C1 segment of cervical spinal cord (tissue), 14 donors: ENCODE measurements around the gene KRT6B.
"Not testable (repeated sequence)": the region's sequence is repeated elsewhere in the genome, so short reads cannot be mapped to it uniquely, and the experiment has no call there.

ENCODE experiments used
- DNase-seq, 14 donors: peaks; one replicate each; lab custom pipeline; 2025; lab: John Stamatoyannopoulos, UW

Gene KRT6B

GRCh38 chr12:52452101-52452500 is at the start of gene KRT6B:
Gene KRT6B, minus strand, starts transcription at chr12:52452146. Its CDS starts 68 bp downstream, at chr12:52452078.
- no peak for DNase-seq

GRCh38 chr12:52501490-52501889 is 49.5 kb upstream of the KRT6B start:
- DNase-seq: no peak

- DNase-seq: not testable (repeated sequence)
Observed at GRCh38 chr12:52500574-52500973, 48.6 kb upstream of the KRT6B start.

GRCh38 chr12:52499806-52500560 is 48.0 kb upstream of the KRT6B start:
- no peak for DNase-seq

GRCh38 chr12:52498946-52499345 is 47.0 kb upstream of the KRT6B start:
- DNase-seq: no peak

GRCh38 chr12:52497975-52498374 is 46.0 kb upstream of the KRT6B start:
- DNase-seq: no peak

GRCh38 chr12:52496590-52497071 is 44.7 kb upstream of the KRT6B start:
- DNase-seq: no peak

- DNase-seq: no peak
Observed at GRCh38 chr12:52496054-52496453, 44.1 kb upstream of the KRT6B start.

GRCh38 chr12:52495389-52495788 is 43.4 kb upstream of the KRT6B start:
- no peak for DNase-seq

GRCh38 chr12:52494518-52494917 is 42.6 kb upstream of the KRT6B start:
- no peak for DNase-seq

- DNase-seq: no peak
Observed at GRCh38 chr12:52494100-52494499, 42.2 kb upstream of the KRT6B start.

GRCh38 chr12:52493172-52493571 is 41.2 kb upstream of the KRT6B start, which contains the start of gene KRT6A:
Gene KRT6A, minus strand, starts transcription at chr12:52493257. Its CDS starts 69 bp downstream, at chr12:52493188.
- no peak for DNase-seq

GRCh38 chr12:52492405-52492804 is 40.5 kb upstream of the KRT6B start:
- DNase-seq: not testable (repeated sequence)

- not testable (repeated sequence) for DNase-seq
Observed at GRCh38 chr12:52491495-52491894, 39.5 kb upstream of the KRT6B start.

- no peak for DNase-seq
Observed at GRCh38 chr12:52488736-52489135, 36.8 kb upstream of the KRT6B start.

- not testable (repeated sequence) for DNase-seq
Observed at GRCh38 chr12:52487744-52488443, 35.9 kb upstream of the KRT6B start.

GRCh38 chr12:52487211-52487610 is 35.3 kb upstream of the KRT6B start:
- DNase-seq: no peak

- no peak for DNase-seq
Observed at GRCh38 chr12:52486166-52487105, 34.5 kb upstream of the KRT6B start.

GRCh38 chr12:52480073-52480472 is 28.1 kb upstream of the KRT6B start:
- DNase-seq: no peak

- no peak for DNase-seq
Observed at GRCh38 chr12:52477651-52478050, 25.7 kb upstream of the KRT6B start.

- no peak for DNase-seq
Observed at GRCh38 chr12:52474212-52474611, 22.3 kb upstream of the KRT6B start.

- DNase-seq: no peak
Observed at GRCh38 chr12:52473768-52474167, 21.8 kb upstream of the KRT6B start, which contains the start of gene KRT6C. Gene KRT6C, minus strand, starts transcription at chr12:52473805. Its CDS starts 68 bp downstream, at chr12:52473737.
